Tibial nerve (tissue), 4 donors: ENCODE measurements around the gene PCSK5. TPM values are rescaled to one million over a fixed set of nuclear protein-coding genes. Genes with fewer than 3 reads are reported as not detected.
A peak's percentile ranks its signal among the peaks of the same experiment; 100 is the strongest.

ENCODE experiments used
- DNase-seq, 2 donors: peaks; one replicate each; pipeline ENCODE4 v3.0.0-alpha.2; 2019; ENCODE audit warnings: low spot score in 2 of 2
- H3K27ac ChIP-seq, 4 donors: fragments of 200-600 bp; sonication (generic) in 3 of 4; one replicate each; pipeline ENCODE4 v1.5.1; 2017 to 2019; ENCODE audit warnings: mild to moderate bottlenecking in 1 of 4
- H3K27me3 ChIP-seq, 2 donors: fragments of 200-600 bp; sonication (generic) in 1 of 2; one replicate each; pipeline versions ENCODE4 v1.5.1 to v1.6.0; 2017 to 2019
- H3K36me3 ChIP-seq, 3 donors: fragments of 200-600 bp; sonication (generic); one replicate each; pipeline ENCODE4 v1.5.1; 2018 to 2019
- H3K4me1 ChIP-seq, 4 donors: fragments of 200-600 bp; sonication (generic) in 3 of 4; one replicate each; pipeline ENCODE4 v1.5.1; 2017 to 2019
- H3K4me3 ChIP-seq, 4 donors: fragments of 200-600 bp; sonication (generic) in 3 of 4; one replicate each; pipeline ENCODE4 v1.5.1; 2017 to 2019; ENCODE audit warnings: mild to moderate bottlenecking in 1 of 4, moderate library complexity in 1 of 4
- H3K9me3 ChIP-seq, 4 donors: fragments of 200-600 bp; sonication (generic) in 3 of 4; one replicate each; pipeline ENCODE4 v1.5.1; 2017 to 2019
- EP300 ChIP-seq, 2 donors: sonication (generic); formaldehyde crosslinking; IDR thresholded peaks; one replicate each; pipeline ENCODE4 v1.6.1; 2017; ENCODE audit warnings: antibody characterized with exemption in 2 of 2, mild to moderate bottlenecking in 1 of 2
- POLR2A ChIP-seq, 2 donors: fragments of 450-650 bp; IDR thresholded peaks; one replicate each; pipeline ENCODE4 v1.6.1; 2017; ENCODE audit warnings: antibody characterized with exemption in 2 of 2, mild to moderate bottlenecking in 2 of 2, moderate library complexity in 2 of 2
- WGBS, 2 donors: methylation state at CpG; one replicate each; pipeline ENCODE4 v1.1.5; 2018; 5-methylcytosine and 5-hydroxymethylcytosine counted together
- total RNA-seq, 4 donors: library from RNA; depleted of rRNA; stranded (reverse); fragments of >200 nt; gene quantifications; one replicate each; pipeline ENCODE4 v1.1.0, GENCODE V29; 2016
- TF ChIP-seq, protein P1 (sequence below), 5 experiments: fragments of 200-600 bp in 3 of 5; fragments of 450-650 bp in 2 of 5; sonication (generic) in 3 of 5; IDR thresholded peaks; one replicate each; pipeline ENCODE4 v1.5.1; 2016 to 2019; ENCODE audit warnings: antibody characterized with exemption in 5 of 5, mild to moderate bottlenecking in 3 of 5, moderate library complexity in 2 of 5

The PCSK5 gene
- total RNA-seq, 4 donors from 2014 or later: 12.5 to 32.7 (median 23.0) TPM

DNA sequence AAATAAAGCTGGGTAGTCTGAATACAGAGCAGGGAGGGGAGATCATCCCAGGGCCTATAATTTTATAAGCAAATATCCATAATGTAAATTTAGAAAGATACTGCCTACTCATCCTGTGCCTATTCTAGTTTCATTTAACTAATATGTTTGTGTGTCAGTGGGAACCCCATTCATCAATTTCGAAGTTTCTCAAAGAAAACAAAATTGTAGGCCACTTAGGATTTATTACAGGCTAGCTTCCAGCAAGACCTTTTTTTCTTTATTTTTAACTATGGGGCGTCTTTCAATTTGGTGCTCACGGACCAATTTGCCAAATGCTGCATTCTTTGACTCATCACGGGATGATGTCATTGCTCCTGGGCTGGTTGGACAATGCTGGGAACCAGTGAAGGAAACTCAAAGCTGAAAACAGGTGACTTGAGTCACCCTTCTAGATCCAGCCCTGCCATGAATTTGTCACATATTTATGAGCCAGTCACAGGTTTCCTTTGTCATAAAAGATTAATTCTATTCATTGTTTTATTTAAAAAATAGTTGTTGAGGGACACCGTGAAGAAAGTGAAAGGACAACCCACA lies 13.4 kb downstream of the PCSK5 start:
- no peaks in the 10 kb centered on the region for H3K27me3 ChIP-seq
- 47 to 51% methylated on average over 5 of the region's 5 CpGs for WGBS, 2 donors
- peaks cover 0 to 24% (median 2%) of the 10 kb centered on the region in 4 donors for H3K4me1 ChIP-seq
- H3K36me3 ChIP-seq: no peaks in the 10 kb centered on the region
- no peak overlapping the region for H3K4me3 ChIP-seq
- DNase-seq: no peak
- TF ChIP-seq EP300 (IDR thresholded peaks at IDR 0.05): peak in 1 of 2 donors; percentile 23
- TF ChIP-seq, protein P1, sequence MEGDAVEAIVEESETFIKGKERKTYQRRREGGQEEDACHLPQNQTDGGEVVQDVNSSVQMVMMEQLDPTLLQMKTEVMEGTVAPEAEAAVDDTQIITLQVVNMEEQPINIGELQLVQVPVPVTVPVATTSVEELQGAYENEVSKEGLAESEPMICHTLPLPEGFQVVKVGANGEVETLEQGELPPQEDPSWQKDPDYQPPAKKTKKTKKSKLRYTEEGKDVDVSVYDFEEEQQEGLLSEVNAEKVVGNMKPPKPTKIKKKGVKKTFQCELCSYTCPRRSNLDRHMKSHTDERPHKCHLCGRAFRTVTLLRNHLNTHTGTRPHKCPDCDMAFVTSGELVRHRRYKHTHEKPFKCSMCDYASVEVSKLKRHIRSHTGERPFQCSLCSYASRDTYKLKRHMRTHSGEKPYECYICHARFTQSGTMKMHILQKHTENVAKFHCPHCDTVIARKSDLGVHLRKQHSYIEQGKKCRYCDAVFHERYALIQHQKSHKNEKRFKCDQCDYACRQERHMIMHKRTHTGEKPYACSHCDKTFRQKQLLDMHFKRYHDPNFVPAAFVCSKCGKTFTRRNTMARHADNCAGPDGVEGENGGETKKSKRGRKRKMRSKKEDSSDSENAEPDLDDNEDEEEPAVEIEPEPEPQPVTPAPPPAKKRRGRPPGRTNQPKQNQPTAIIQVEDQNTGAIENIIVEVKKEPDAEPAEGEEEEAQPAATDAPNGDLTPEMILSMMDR (IDR thresholded peaks at IDR 0.05): no peak
- no peaks in the 10 kb centered on the region for H3K9me3 ChIP-seq
- H3K27ac ChIP-seq: no peak overlapping the region

DNA sequence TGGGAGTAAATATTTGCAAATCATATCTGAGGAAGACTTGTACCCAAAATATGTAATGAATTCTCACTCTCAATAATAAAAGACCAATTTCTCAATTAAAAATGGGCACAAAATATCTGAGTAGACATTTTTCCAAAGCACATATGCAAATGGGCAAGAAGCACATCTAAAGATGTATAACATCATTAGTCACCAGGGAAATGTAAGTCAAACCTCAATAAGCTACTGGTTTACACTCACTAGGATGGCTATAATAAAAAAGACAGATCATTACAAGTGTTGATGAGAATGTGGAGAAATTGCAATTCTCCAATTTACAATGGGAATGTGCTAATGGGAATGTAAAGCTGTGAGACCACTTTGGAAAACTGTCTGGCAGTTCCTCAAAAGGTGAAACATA lies 13.9 kb downstream of the PCSK5 start:
- TF ChIP-seq EP300 (IDR thresholded peaks at IDR 0.05): no peak
- TF ChIP-seq POLR2A (IDR thresholded peaks at IDR 0.05): no peak
- TF ChIP-seq, protein P1 (IDR thresholded peaks at IDR 0.05): no peak

DNA sequence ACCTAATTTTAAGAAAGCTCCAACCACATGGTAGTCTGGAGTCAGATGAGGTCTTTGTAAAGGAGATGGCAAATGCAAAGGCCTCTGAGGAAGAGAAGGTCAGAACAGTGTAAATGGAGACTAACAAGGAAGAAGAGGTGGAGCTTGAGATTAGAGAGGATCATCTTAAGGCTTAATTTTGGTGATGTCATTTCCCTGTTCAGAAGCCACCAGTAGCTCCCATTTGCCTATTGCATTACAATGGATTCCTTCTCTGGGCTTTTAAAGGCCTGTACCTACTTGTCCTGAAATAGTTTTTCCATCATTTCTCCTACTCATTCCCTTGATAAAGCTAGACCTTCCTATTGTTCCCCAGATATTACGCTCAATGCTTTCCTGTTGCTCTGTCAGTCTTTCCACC lies 16.1 kb downstream of the PCSK5 start:
- Histone ChIP-seq H3K4me1 (peaks cover 0 to 29% (median 2%) of the 10 kb centered on the region in 4 donors), H3K27ac (no peak overlapping the region)
- 95 to 100% methylated on average over 1 of the region's 1 CpG for WGBS, 2 donors

More for the DNA sequence above, 13.9 kb downstream of the PCSK5 start:
- Histone ChIP-seq H3K27me3 (no peaks in the 10 kb centered on the region), H3K9me3 (no peaks in the 10 kb centered on the region), H3K36me3 (no peaks in the 10 kb centered on the region), H3K4me1 (peaks cover 0 to 24% (median 2%) of the 10 kb centered on the region in 4 donors), H3K4me3 (no peak overlapping the region), H3K27ac (no peak overlapping the region)
- DNase-seq: no peak

DNA sequence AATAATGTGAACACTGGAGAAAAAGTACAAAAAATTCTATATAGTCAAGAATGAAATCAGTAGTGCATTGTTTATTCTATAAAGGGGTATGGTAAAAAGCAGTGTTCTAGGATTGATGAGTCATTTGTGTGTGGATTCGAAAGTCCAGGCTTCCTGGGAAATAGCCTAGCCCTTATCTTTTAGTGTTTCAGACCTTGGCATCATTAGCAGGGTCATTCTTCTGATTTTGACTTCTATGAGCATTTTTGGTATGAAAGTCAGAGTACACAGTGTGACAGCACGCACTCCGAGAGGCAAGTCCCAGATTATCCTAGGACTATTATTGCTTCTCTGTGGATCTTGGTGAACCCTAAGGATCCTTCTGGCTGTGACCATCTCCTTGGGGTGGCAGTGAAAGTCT lies 16.9 kb downstream of the PCSK5 start:
- 71 to 85% methylated on average over 3 of the region's 3 CpGs for WGBS, 2 donors

More for the DNA sequence above, 16.1 kb downstream of the PCSK5 start:
- Histone ChIP-seq H3K27me3 (no peaks in the 10 kb centered on the region), H3K9me3 (no peaks in the 10 kb centered on the region), H3K36me3 (no peaks in the 10 kb centered on the region), H3K4me3 (no peak overlapping the region)
- DNase-seq: no peak
- TF ChIP-seq, protein P1 (IDR thresholded peaks at IDR 0.05): no peak
- TF ChIP-seq EP300 (IDR thresholded peaks at IDR 0.05): no peak
- no peak for TF ChIP-seq POLR2A (IDR thresholded peaks at IDR 0.05)

DNA sequence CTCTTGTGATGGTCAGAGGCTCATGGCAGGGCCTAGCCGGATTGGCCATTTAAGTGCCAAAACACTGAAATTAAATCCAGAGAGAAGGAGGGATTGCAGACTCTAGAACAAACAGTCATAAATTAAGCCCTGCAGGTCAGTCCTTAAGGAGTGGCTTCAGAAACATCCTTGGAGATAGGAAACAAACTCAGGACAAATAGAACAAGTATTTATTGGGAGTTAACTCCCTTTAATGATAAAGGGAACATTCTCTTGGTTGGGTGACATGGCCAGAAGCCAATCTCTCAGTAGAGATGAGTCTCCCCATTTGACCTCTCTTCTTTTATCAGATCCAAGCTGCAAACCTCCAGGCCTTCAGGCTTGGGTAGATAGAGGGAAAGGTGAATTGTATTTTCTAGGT lies 17.4 kb downstream of the PCSK5 start:
- no peak overlapping the region for H3K4me3 ChIP-seq
- WGBS, 2 donors: 77 to 80% methylated on average over 1 of the region's 1 CpG
- no peak for DNase-seq
- no peak overlapping the region for H3K27ac ChIP-seq
- no peak for TF ChIP-seq POLR2A (IDR thresholded peaks at IDR 0.05)
- TF ChIP-seq, protein P1 (IDR thresholded peaks at IDR 0.05): no peak
- no peak for TF ChIP-seq EP300 (IDR thresholded peaks at IDR 0.05)
- peaks cover 0 to 30% (median 2%) of the 10 kb centered on the region in 4 donors for H3K4me1 ChIP-seq
- no peaks in the 10 kb centered on the region for H3K9me3 ChIP-seq
- H3K27me3 ChIP-seq: no peaks in the 10 kb centered on the region
- H3K36me3 ChIP-seq: no peaks in the 10 kb centered on the region

More for the DNA sequence above, 16.9 kb downstream of the PCSK5 start:
- no peaks in the 10 kb centered on the region for H3K9me3 ChIP-seq
- H3K4me1 ChIP-seq: peaks cover 0 to 29% (median 2%) of the 10 kb centered on the region in 4 donors
- TF ChIP-seq EP300 (IDR thresholded peaks at IDR 0.05) (no peak), POLR2A (IDR thresholded peaks at IDR 0.05) (no peak)
- TF ChIP-seq, protein P1 (IDR thresholded peaks at IDR 0.05): no peak
- H3K4me3 ChIP-seq: no peak overlapping the region
- no peak overlapping the region for H3K27ac ChIP-seq
- DNase-seq: no peak
- H3K27me3 ChIP-seq: no peaks in the 10 kb centered on the region
- H3K36me3 ChIP-seq: no peaks in the 10 kb centered on the region
